KMS-11 (cell line): ENCODE results near the gene PARP14.
"Not testable (repeated sequence)": the region's sequence is repeated elsewhere in the genome, so short reads cannot be mapped to it uniquely, and the experiment has no call there.

Experiments used
- H2AFZ ChIP-seq: fragments of 200-600 bp; sonication (generic); 2 replicates; pipeline ENCODE4 v1.6.1; 2016; ENCODE audit warnings: antibody characterized with exemption, mixed run types, low read depth
- H3K27ac ChIP-seq: fragments of 200-600 bp; sonication (generic); 2 replicates; pipeline ENCODE4 v1.6.1; 2016; ENCODE audit warnings: mild to moderate bottlenecking, mixed run types
- H3K27me3 ChIP-seq: fragments of 200-600 bp; sonication (generic); 2 replicates; pipeline ENCODE4 v1.6.1; 2017; ENCODE audit warnings: mild to moderate bottlenecking, low read depth, mixed run types, moderate library complexity; ENCODE audit not compliant: insufficient read depth
- H3K36me3 ChIP-seq: fragments of 200-600 bp; sonication (generic); 2 replicates; pipeline ENCODE4 v1.6.1; 2017; ENCODE audit warnings: mild to moderate bottlenecking, mixed run types; ENCODE audit not compliant: insufficient read depth
- H3K4me1 ChIP-seq: fragments of 200-600 bp; sonication (generic); 2 replicates; pipeline ENCODE4 v1.6.1; 2016; ENCODE audit warnings: mild to moderate bottlenecking, low read depth, mixed run types; ENCODE audit not compliant: poor library complexity, severe bottlenecking
- H3K4me2 ChIP-seq: fragments of 200-600 bp; sonication (generic); 2 replicates; pipeline ENCODE4 v1.7.0; 2016; ENCODE audit warnings: mild to moderate bottlenecking, mixed run types
- H3K4me3 ChIP-seq: fragments of 200-600 bp; sonication (generic); IDR thresholded peaks from 2 replicates; pipeline ENCODE4 v1.6.1; 2017; ENCODE audit warnings: low read depth, low read length, mixed read lengths; ENCODE audit not compliant: insufficient read depth
- H3K79me2 ChIP-seq: fragments of 200-600 bp; sonication (generic); 2 replicates; pipeline ENCODE4 v1.6.1; 2016; ENCODE audit warnings: low read depth, mixed run types; ENCODE audit not compliant: insufficient read depth
- H3K9ac ChIP-seq: fragments of 200-600 bp; sonication (generic); 2 replicates; pipeline ENCODE4 v1.6.1; 2016; ENCODE audit warnings: mild to moderate bottlenecking, mixed run types
- H4K20me1 ChIP-seq: fragments of 200-600 bp; sonication (generic); 2 replicates; pipeline ENCODE4 v1.6.1; 2016; ENCODE audit warnings: mild to moderate bottlenecking, mixed run types; ENCODE audit not compliant: insufficient read depth
- CTCF ChIP-seq: fragments of 200-600 bp; sonication (generic); conservative IDR thresholded peaks from 2 replicates; pipeline ENCODE4 v1.6.1; 2017; ENCODE audit warnings: low read depth, mild to moderate bottlenecking, antibody characterized with exemption, low read length, moderate library complexity, mixed read lengths

Gene PARP14

GRCh38 chr3:122742234-122742633 lies 61.6 kb downstream of the PARP14 start:
- Histone ChIP-seq H3K27ac (no peak overlapping the region), H3K9ac (no peak overlapping the region), H3K79me2 (no peaks in the 10 kb centered on the region), H3K36me3 (no peaks in the 10 kb centered on the region), H4K20me1 (no peaks in the 10 kb centered on the region), H3K27me3 (no peaks in the 10 kb centered on the region), H3K4me3 (no peak overlapping the region), H3K4me2 (no peak overlapping the region), H2AFZ (no peak overlapping the region), H3K4me1 (no peaks in the 10 kb centered on the region)
- TF ChIP-seq CTCF: no peak

GRCh38 chr3:122743581-122744120 lies 63.0 kb downstream of the PARP14 start:
- Histone ChIP-seq H3K79me2 (no peaks in the 10 kb centered on the region), H3K4me3 (no peak overlapping the region), H3K4me2 (no peak overlapping the region), H3K4me1 (no peaks in the 10 kb centered on the region), H3K36me3 (no peaks in the 10 kb centered on the region), H4K20me1 (no peaks in the 10 kb centered on the region), H3K27ac (no peak overlapping the region), H3K27me3 (no peaks in the 10 kb centered on the region), H3K9ac (no peak overlapping the region), H2AFZ (no peak overlapping the region)
- no peak for TF ChIP-seq CTCF

- Histone ChIP-seq H4K20me1 (no peaks in the 10 kb centered on the region), H3K27me3 (no peaks in the 10 kb centered on the region), H3K79me2 (no peaks in the 10 kb centered on the region), H2AFZ (no peak overlapping the region), H3K9ac (no peak overlapping the region), H3K4me3 (no peak overlapping the region), H3K36me3 (no peaks in the 10 kb centered on the region), H3K27ac (no peak overlapping the region), H3K4me1 (no peaks in the 10 kb centered on the region), H3K4me2 (no peak overlapping the region)
- TF ChIP-seq CTCF: no peak
Measured at GRCh38 chr3:122745369-122746021, 64.9 kb downstream of the PARP14 start.

- not testable (repeated sequence) for H3K36me3 ChIP-seq, H4K20me1 ChIP-seq, H3K4me3 ChIP-seq, H3K4me1 ChIP-seq, H3K4me2 ChIP-seq, H2AFZ ChIP-seq, H3K79me2 ChIP-seq, H3K27me3 ChIP-seq, H3K27ac ChIP-seq, H3K9ac ChIP-seq
Measured at GRCh38 chr3:122747295-122747694, 66.7 kb downstream of the PARP14 start.

GRCh38 chr3:122748347-122748746 lies 67.7 kb downstream of the PARP14 start:
- no peak overlapping the region for H3K4me2 ChIP-seq
- no peaks in the 10 kb centered on the region for H4K20me1 ChIP-seq
- no peak overlapping the region for H3K27ac ChIP-seq
- H2AFZ ChIP-seq: no peak overlapping the region
- H3K36me3 ChIP-seq: no peaks in the 10 kb centered on the region
- H3K4me3 ChIP-seq: no peak overlapping the region
- no peaks in the 10 kb centered on the region for H3K27me3 ChIP-seq
- H3K79me2 ChIP-seq: no peaks in the 10 kb centered on the region
- no peak overlapping the region for H3K9ac ChIP-seq
- H3K4me1 ChIP-seq: no peaks in the 10 kb centered on the region
- TF ChIP-seq CTCF: no peak
